Mesendoderm (in vitro differentiated cells): ENCODE results near the gene PPM1J.

Experiments
- DNase-seq: peaks from one replicate; pipeline ENCODE4 v3.0.0; 2013
- H2AK5ac ChIP-seq: 2 replicates; pipeline ENCODE4 v1.6.1; 2013; ENCODE audit warnings: low read length, inconsistent platforms
- H2BK120ac ChIP-seq: 2 replicates; pipeline ENCODE4 v1.6.1; 2013; ENCODE audit warnings: low read depth, mild to moderate bottlenecking, low read length, moderate library complexity, mixed read lengths
- H2BK15ac ChIP-seq: replicated peaks from 2 replicates; pipeline ENCODE4 v1.6.1; 2013; ENCODE audit warnings: low read depth, mild to moderate bottlenecking, moderate library complexity
- H2BK5ac ChIP-seq: 2 replicates; pipeline ENCODE4 v1.6.1; 2013; ENCODE audit warnings: low read length, inconsistent platforms
- H3K18ac ChIP-seq: 2 replicates; pipeline ENCODE4 v1.6.1; 2013; ENCODE audit warnings: mild to moderate bottlenecking, low read length, mixed read lengths
- H3K23ac ChIP-seq: one replicate; pipeline ENCODE4 v1.6.1; 2013; ENCODE audit warnings: low read length
- H3K27ac ChIP-seq: 2 replicates; pipeline ENCODE4 v1.5.1; 2013; ENCODE audit warnings: low read depth, mild to moderate bottlenecking, inconsistent platforms, low read length, moderate library complexity
- H3K27me3 ChIP-seq: 2 replicates; pipeline ENCODE4 v1.6.1; 2013; ENCODE audit warnings: low read length, control low read depth, mild to moderate bottlenecking, inconsistent platforms; ENCODE audit not compliant: insufficient read depth, poor library complexity
- H3K36me3 ChIP-seq: 2 replicates; pipeline ENCODE4 v1.6.1; 2013; ENCODE audit warnings: low read length, inconsistent platforms; ENCODE audit not compliant: control insufficient read depth, insufficient read depth
- H3K4ac ChIP-seq: one replicate; pipeline ENCODE4 v1.6.1; 2013; ENCODE audit warnings: low read depth, mild to moderate bottlenecking, low read length, moderate library complexity
- H3K4me1 ChIP-seq: 2 replicates; pipeline ENCODE4 v1.6.1; 2013; ENCODE audit warnings: low read depth, low read length, inconsistent platforms; ENCODE audit not compliant: control insufficient read depth
- H3K4me2 ChIP-seq: 2 replicates; pipeline ENCODE4 v1.6.1; 2013; ENCODE audit warnings: low read length
- H3K4me3 ChIP-seq: 2 replicates; pipeline ENCODE4 v1.5.1; 2013; ENCODE audit warnings: mild to moderate bottlenecking, low read length
- H3K56ac ChIP-seq: one replicate; pipeline ENCODE4 v1.6.1; 2013; ENCODE audit warnings: low read length
- H3K79me1 ChIP-seq: 2 replicates; pipeline ENCODE4 v1.6.1; 2013; ENCODE audit warnings: low read length, inconsistent platforms
- H3K79me2 ChIP-seq: 2 replicates; pipeline ENCODE4 v1.6.1; 2013; ENCODE audit warnings: mild to moderate bottlenecking, low read length; ENCODE audit not compliant: control insufficient read depth, insufficient read depth
- H3K9ac ChIP-seq: 2 replicates; pipeline ENCODE4 v1.6.1; 2013; ENCODE audit warnings: low read length, inconsistent platforms
- H4K5ac ChIP-seq: one replicate; pipeline ENCODE4 v1.6.1; 2013; ENCODE audit warnings: low read length
- H4K8ac ChIP-seq: one replicate; pipeline ENCODE4 v1.6.1; 2013; ENCODE audit warnings: low read depth, mild to moderate bottlenecking, control low read depth, low read length, moderate library complexity
- WGBS: extraction: QIAGEN DNeasy Blood & Tissue Kit; methylation state at CpG from one replicate; pipeline ENCODE4 v1.1.7; 2013; ENCODE audit warnings: low lambda C conversion rate, missing lambda C conversion rate; ENCODE audit not compliant: insufficient coverage; ENCODE audit errors: extremely low coverage; 5-methylcytosine and 5-hydroxymethylcytosine counted together

Gene PPM1J

DNA sequence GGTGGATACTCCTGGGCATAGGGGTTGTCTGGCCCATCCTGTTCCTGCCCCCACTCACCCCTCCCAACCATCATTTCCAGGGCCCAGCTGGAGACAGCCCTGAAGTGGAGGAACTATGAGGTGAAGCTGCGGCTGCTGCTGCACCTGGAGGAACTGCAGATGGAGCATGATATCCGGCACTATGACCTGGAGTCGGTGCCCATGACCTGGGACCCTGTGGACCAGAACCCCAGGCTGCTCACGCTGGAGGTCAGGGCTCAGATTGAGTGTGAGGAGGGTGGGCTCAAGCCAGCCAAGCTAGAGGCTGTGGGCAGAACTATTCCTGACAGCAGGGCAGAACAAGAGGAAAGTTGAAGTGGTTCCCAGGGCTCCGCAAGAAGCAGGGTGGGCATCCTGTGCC is 22.5 kb downstream of the PPM1J start:
- Histone ChIP-seq H4K5ac (no peak overlapping the region), H2BK5ac (no peak overlapping the region), H3K79me1 (no peaks in the 10 kb centered on the region), H3K4me2 (no peak overlapping the region), H3K56ac (no peak overlapping the region), H2AK5ac (no peak overlapping the region), H3K4ac (no peak overlapping the region), H3K36me3 (peaks cover 14% of the 10 kb centered on the region), H3K4me3 (no peak overlapping the region), H2BK15ac (no peak overlapping the region), H3K18ac (no peak overlapping the region), H3K23ac (no peak overlapping the region), H3K4me1 (no peaks in the 10 kb centered on the region), H2BK120ac (no peak overlapping the region), H3K9ac (no peak overlapping the region), H4K8ac (no peak overlapping the region), H3K79me2 (no peaks in the 10 kb centered on the region), H3K27ac (no peak overlapping the region), H3K27me3 (no peaks in the 10 kb centered on the region)
- DNase-seq = no peak
- WGBS = no CpG with 5 or more reads among the region's 5 CpGs

DNA sequence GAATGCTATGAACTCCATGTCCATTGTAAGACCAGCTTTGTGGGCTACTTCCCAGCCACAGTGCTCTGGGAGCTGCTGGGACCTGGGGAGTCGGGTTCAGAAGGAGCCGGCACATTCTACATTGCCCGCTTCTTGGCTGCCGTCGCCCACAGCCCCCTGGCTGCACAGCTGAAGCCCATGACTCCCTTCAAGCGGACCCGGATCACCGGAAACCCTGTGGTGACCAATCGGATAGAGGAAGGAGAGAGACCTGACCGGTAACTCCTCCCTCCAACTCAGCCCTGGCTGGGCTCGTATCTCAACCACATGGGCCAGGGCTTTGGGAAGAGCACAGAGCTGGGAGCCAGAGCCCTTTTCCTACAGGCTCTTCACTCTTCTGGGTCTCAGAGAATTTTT is 25.3 kb downstream of the PPM1J start:
- H3K27ac ChIP-seq = no peak overlapping the region
- H3K4ac ChIP-seq = no peak overlapping the region
- no peak overlapping the region for H3K4me2 ChIP-seq
- H3K23ac ChIP-seq = no peak overlapping the region
- no peak for DNase-seq
- H3K9ac ChIP-seq = no peak overlapping the region
- H3K79me1 ChIP-seq = peaks cover 6% of the 10 kb centered on the region
- H3K36me3 ChIP-seq = peaks cover 7% of the 10 kb centered on the region
- H3K56ac ChIP-seq = no peak overlapping the region
- no peak overlapping the region for H2BK5ac ChIP-seq
- no peak overlapping the region for H2BK120ac ChIP-seq
- H3K4me1 ChIP-seq = peaks cover 3% of the 10 kb centered on the region
- H3K27me3 ChIP-seq = no peaks in the 10 kb centered on the region
- no peaks in the 10 kb centered on the region for H3K79me2 ChIP-seq
- H4K8ac ChIP-seq = no peak overlapping the region
- H3K4me3 ChIP-seq = no peak overlapping the region
- H2BK15ac ChIP-seq = no peak overlapping the region
- no peak overlapping the region for H3K18ac ChIP-seq
- no peak overlapping the region for H2AK5ac ChIP-seq
- H4K5ac ChIP-seq = no peak overlapping the region
- WGBS = no CpG with 5 or more reads among the region's 11 CpGs

DNA sequence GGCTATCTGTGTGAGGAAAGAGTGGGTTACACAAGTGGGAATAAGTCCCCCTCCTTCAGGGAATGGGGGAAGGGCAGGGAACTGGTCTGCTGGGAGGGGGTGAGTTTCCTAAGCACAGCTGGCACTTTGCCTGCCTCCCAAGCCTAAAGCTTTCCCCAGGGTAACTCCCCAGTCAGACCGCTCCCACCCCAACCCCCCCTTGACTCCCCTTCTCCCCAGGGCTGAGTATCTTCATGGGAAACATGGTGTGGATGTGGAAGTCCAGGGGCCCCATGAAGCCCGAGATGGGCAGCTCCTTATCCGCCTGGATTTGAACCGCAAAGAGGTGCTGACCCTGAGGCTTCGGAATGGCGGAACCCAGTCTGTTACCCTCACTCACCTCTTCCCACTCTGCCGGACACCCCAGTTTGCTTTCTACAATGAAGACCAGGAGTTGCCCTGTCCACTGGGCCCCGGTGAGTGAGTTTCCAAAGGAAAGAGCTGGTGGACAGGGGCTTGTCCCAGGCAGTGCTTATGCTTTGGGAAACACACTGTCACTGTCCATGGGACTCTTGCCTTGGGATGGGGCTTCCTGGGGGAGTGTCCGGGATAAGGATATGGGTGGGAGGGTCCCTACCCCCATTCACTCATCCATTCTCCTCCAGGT is 25.8 kb downstream of the PPM1J start:
- Histone ChIP-seq H4K8ac (no peak overlapping the region), H3K79me2 (no peaks in the 10 kb centered on the region), H4K5ac (no peak overlapping the region), H2BK120ac (no peak overlapping the region), H3K18ac (no peak overlapping the region), H3K4me2 (no peak overlapping the region), H3K36me3 (peaks cover 7% of the 10 kb centered on the region), H3K4me1 (peaks cover 3% of the 10 kb centered on the region), H3K23ac (no peak overlapping the region), H3K79me1 (peaks cover 6% of the 10 kb centered on the region), H3K56ac (no peak overlapping the region), H2BK5ac (no peak overlapping the region), H2BK15ac (no peak overlapping the region), H2AK5ac (no peak overlapping the region), H3K27ac (no peak overlapping the region), H3K9ac (no peak overlapping the region), H3K4ac (no peak overlapping the region), H3K4me3 (no peak overlapping the region), H3K27me3 (no peaks in the 10 kb centered on the region)
- no CpG with 5 or more reads among the region's 9 CpGs for WGBS
- DNase-seq = no peak

DNA sequence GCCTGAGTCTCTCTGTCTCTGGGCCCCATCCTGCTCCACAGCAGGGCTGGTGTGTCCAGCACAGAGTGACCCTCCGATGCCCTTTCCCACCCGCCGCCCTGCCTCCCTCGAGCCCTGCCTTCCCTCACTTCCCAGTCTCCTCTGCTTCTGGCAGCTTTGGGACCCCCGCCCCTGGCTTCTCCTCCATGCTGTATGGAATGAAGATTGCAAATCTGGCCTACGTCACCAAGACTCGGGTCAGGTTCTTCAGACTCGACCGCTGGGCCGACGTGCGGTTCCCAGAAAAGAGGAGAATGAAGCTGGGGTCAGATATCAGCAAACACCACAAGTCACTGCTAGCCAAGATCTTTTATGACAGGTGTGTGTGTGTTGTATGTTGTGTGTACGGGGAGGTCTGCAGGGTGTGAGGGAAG is 26.3 kb downstream of the PPM1J start:
- no CpG with 5 or more reads among the region's 13 CpGs for WGBS
- H3K27ac ChIP-seq = no peak overlapping the region
- H3K36me3 ChIP-seq = peaks cover 7% of the 10 kb centered on the region

DNA sequence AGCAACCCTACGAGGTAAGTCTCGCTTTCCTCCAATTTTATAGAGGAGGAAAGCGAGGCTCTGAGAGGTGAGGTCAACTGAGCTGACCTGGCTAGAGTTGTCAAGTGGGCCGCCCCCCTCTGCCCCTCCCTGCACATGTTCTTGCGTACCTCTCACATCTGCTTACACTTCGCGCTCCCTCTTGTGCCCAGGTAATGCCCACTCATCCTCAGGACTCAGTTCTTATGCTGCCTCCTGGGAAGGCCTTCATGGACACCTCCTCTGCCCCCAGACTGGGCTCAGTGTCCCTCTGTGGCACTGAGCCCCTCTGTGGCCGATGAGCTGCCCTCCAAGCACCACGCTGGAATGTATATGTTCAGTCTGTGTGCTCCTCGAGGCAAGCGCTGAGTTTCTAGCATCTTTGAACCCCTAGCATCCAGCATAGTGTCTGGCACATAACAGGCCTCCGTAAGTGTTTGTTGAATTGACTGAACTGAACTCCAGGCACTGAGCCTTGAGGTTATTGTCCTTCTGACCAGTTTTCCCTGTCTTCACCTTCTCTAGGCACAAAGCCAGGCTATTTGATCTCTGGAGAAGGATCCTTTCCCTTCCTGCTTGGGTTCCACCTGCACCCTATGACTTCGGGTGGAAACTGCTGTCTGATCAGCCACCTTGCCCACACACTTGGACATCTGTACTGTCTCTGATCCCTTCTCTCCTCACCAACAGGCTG is 27.2 kb downstream of the PPM1J start:
- Histone ChIP-seq H3K4me2 (no peak overlapping the region), H3K23ac (no peak overlapping the region), H3K18ac (no peak overlapping the region), H3K4ac (no peak overlapping the region), H3K56ac (no peak overlapping the region), H2BK15ac (no peak overlapping the region), H2AK5ac (no peak overlapping the region), H3K79me2 (no peaks in the 10 kb centered on the region), H4K8ac (no peak overlapping the region), H3K27ac (no peak overlapping the region), H2BK120ac (no peak overlapping the region), H3K27me3 (no peaks in the 10 kb centered on the region), H3K4me1 (peaks cover 3% of the 10 kb centered on the region), H3K79me1 (peaks cover 6% of the 10 kb centered on the region), H3K36me3 (peaks cover 7% of the 10 kb centered on the region), H4K5ac (no peak overlapping the region), H2BK5ac (no peak overlapping the region), H3K9ac (no peak overlapping the region), H3K4me3 (no peak overlapping the region)
- DNase-seq = no peak
- no CpG with 5 or more reads among the region's 13 CpGs for WGBS

More for the DNA sequence above, 26.3 kb downstream of the PPM1J start:
- Histone ChIP-seq H3K23ac (no peak overlapping the region), H3K56ac (no peak overlapping the region), H3K79me2 (no peaks in the 10 kb centered on the region), H2BK120ac (no peak overlapping the region), H3K4me1 (peaks cover 3% of the 10 kb centered on the region), H3K4me2 (no peak overlapping the region), H4K5ac (no peak overlapping the region), H3K4me3 (no peak overlapping the region), H4K8ac (no peak overlapping the region), H3K79me1 (peaks cover 6% of the 10 kb centered on the region), H2AK5ac (no peak overlapping the region), H3K18ac (no peak overlapping the region), H2BK15ac (no peak overlapping the region), H2BK5ac (no peak overlapping the region), H3K9ac (no peak overlapping the region), H3K4ac (no peak overlapping the region), H3K27me3 (no peaks in the 10 kb centered on the region)
- no peak for DNase-seq
